Right lobe of liver (tissue), 4 donors: ENCODE measurements around the gene PKD1.

Source experiments
- CTCF ChIP-seq, 4 donors: fragments of 200-600 bp in 3 of 4; fragments of 450-650 bp in 1 of 4; IDR thresholded peaks; one replicate each; pipeline versions ENCODE4 v1.5.1 to v1.8.0; 2016 to 2022; ENCODE audit warnings: antibody characterized with exemption in 4 of 4, mild to moderate bottlenecking in 2 of 4
- POLR2A ChIP-seq: fragments of 450-650 bp; IDR thresholded peaks from one replicate; pipeline ENCODE4 v1.6.1; 2017; ENCODE audit warnings: antibody characterized with exemption, mild to moderate bottlenecking
- donor health status: DM: no; HTN: no; CAD: no.
- donor health status: DM: no; HTN: no; CAD: no.
- donor health status: DM: no; HTN: yes; CAD: no.

- TF ChIP-seq CTCF (IDR thresholded peaks at IDR 0.05) (no peak), POLR2A (no peak)
Observed at GRCh38 chr16:2173916-2174315, 38.2 kb upstream of the PKD1 start.
